Nephron (organoid): ENCODE results near the gene KIAA0753.

Source experiments
- H3K27ac Mint-ChIP-seq, 3 experiments: 2 replicates each; pipeline ENCODE4 v1.8.0; 2020; ENCODE audit warnings: mixed read lengths in 3 of 3, mild to moderate bottlenecking in 2 of 3, moderate library complexity in 1 of 3
- H3K27me3 Mint-ChIP-seq: 2 replicates; pipeline ENCODE4 v1.8.0; 2021; ENCODE audit warnings: low read depth, mild to moderate bottlenecking, moderate library complexity, mixed read lengths
- H3K36me3 Mint-ChIP-seq: 2 replicates; pipeline ENCODE4 v1.8.0; 2020; ENCODE audit warnings: low read depth, mixed read lengths
- H3K4me1 Mint-ChIP-seq: 2 replicates; pipeline ENCODE4 v1.8.0; 2020; ENCODE audit warnings: mixed read lengths
- H3K4me3 Mint-ChIP-seq, 3 experiments: 2 replicates each; pipeline ENCODE4 v1.8.0; 2020; ENCODE audit warnings: mild to moderate bottlenecking in 3 of 3, mixed read lengths in 3 of 3, moderate library complexity in 2 of 3
- H3K9me3 Mint-ChIP-seq: 2 replicates; pipeline ENCODE4 v1.8.0; 2020; ENCODE audit warnings: mixed read lengths
- CTCF ChIP-seq, 3 experiments: fragments of 200-600 bp; sonication (generic); IDR thresholded peaks; one replicate each; pipeline ENCODE4 v1.5.0; 2021; ENCODE audit warnings: antibody characterized with exemption in 3 of 3; ENCODE audit not compliant: unreplicated experiment in 3 of 3

KIAA0753 gene

DNA sequence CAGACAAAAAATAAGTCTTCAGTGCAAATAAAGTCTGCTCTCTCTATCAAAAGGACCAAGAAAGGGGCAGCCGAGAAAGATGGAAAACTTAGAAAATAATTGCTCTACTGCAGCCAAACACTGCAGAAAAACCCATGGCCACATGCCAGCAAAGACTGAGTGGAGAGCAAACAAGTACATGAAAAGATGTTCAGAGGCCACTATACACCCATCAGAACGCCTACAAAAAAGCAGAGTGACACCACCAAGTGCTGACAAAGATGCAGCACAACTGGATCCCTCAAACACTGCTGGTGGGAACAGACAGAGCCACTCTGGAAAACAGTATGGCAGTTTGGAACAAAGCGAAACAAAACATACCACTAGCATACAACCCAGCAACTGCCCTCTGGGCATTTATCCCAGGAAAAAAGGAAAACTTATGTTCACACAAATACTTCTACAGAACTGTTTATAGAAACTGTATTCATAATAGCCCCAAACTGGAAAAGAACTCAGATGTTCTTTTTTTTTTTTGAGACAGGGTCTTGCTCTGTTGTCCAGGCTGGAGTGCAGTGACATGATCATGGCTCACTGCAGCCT is 36.7 kb downstream of the KIAA0753 start:
- Mint-ChIP-seq H3K9me3 (no peaks in the 10 kb centered on the region), H3K4me3 (no peak overlapping the region), H3K27ac (peak overlapping the region in 2 of 3 experiments; percentile 37 to 63), H3K36me3 (peaks cover 86% of the 10 kb centered on the region), H3K4me1 (peaks cover 13% of the 10 kb centered on the region), H3K27me3 (no peaks in the 10 kb centered on the region)
- TF ChIP-seq CTCF (IDR thresholded peaks at IDR 0.05; ENCODE audit: unreplicated experiment in 3 of 3): no peak

- H3K27ac Mint-ChIP-seq: no peak overlapping the region
- peaks cover 19% of the 10 kb centered on the region for H3K4me1 Mint-ChIP-seq
- no peaks in the 10 kb centered on the region for H3K9me3 Mint-ChIP-seq
- H3K27me3 Mint-ChIP-seq: no peaks in the 10 kb centered on the region
- no peak for TF ChIP-seq CTCF (IDR thresholded peaks at IDR 0.05; ENCODE audit: unreplicated experiment in 3 of 3)
- peaks cover 82% of the 10 kb centered on the region for H3K36me3 Mint-ChIP-seq
- H3K4me3 Mint-ChIP-seq: no peak overlapping the region
These were observed 38.4 kb downstream of the KIAA0753 start for GRCh38 chr17:6602141-6602540.

GRCh38 chr17:6599364-6599763 is 41.1 kb downstream of the KIAA0753 start:
- Mint-ChIP-seq H3K4me3 (no peak overlapping the region), H3K27ac (no peak overlapping the region), H3K36me3 (peaks cover 79% of the 10 kb centered on the region), H3K27me3 (no peaks in the 10 kb centered on the region), H3K9me3 (no peaks in the 10 kb centered on the region), H3K4me1 (peaks cover 25% of the 10 kb centered on the region)
- TF ChIP-seq CTCF (IDR thresholded peaks at IDR 0.05; ENCODE audit: unreplicated experiment in 3 of 3): no peak

- Mint-ChIP-seq H3K4me3 (no peak overlapping the region), H3K27me3 (no peaks in the 10 kb centered on the region), H3K27ac (no peak overlapping the region), H3K4me1 (peaks cover 13% of the 10 kb centered on the region), H3K36me3 (peaks cover 77% of the 10 kb centered on the region), H3K9me3 (no peaks in the 10 kb centered on the region)
- no peak for TF ChIP-seq CTCF (IDR thresholded peaks at IDR 0.05; ENCODE audit: unreplicated experiment in 3 of 3)
These were observed 42.8 kb downstream of the KIAA0753 start for GRCh38 chr17:6597727-6598126.

- no peak for TF ChIP-seq CTCF (IDR thresholded peaks at IDR 0.05; ENCODE audit: unreplicated experiment in 3 of 3)
These were observed 43.6 kb downstream of the KIAA0753 start for GRCh38 chr17:6596941-6597340.

GRCh38 chr17:6596511-6596910 is 44.0 kb downstream of the KIAA0753 start:
- TF ChIP-seq CTCF (IDR thresholded peaks at IDR 0.05; ENCODE audit: unreplicated experiment in 3 of 3): no peak
- H3K36me3 Mint-ChIP-seq: peaks cover 77% of the 10 kb centered on the region
- H3K4me3 Mint-ChIP-seq: no peak overlapping the region
- no peaks in the 10 kb centered on the region for H3K9me3 Mint-ChIP-seq
- H3K27ac Mint-ChIP-seq: no peak overlapping the region
- H3K4me1 Mint-ChIP-seq: peaks cover 12% of the 10 kb centered on the region
- H3K27me3 Mint-ChIP-seq: no peaks in the 10 kb centered on the region

More at GRCh38 chr17:6596941-6597340, 43.6 kb downstream of the KIAA0753 start:
- Mint-ChIP-seq H3K4me3 (no peak overlapping the region), H3K27me3 (no peaks in the 10 kb centered on the region), H3K27ac (no peak overlapping the region), H3K9me3 (no peaks in the 10 kb centered on the region), H3K4me1 (peaks cover 12% of the 10 kb centered on the region), H3K36me3 (peaks cover 77% of the 10 kb centered on the region)
